SJCRH30 (cell line): ENCODE data around the gene C11orf58. TPM values are rescaled to one million over a fixed set of nuclear protein-coding genes. Genes with fewer than 3 reads are reported as not detected.

Source experiments
- DNase-seq, 2 experiments: peaks; one replicate each; pipeline ENCODE4 v3.0.0-alpha.2; 2015 to 2020
- H3K27ac ChIP-seq: fragments of 250-450 bp; sonication (Bioruptor Pico); 2 replicates; pipeline ENCODE4 v1.5.1; 2020; ENCODE audit warnings: mild to moderate bottlenecking, moderate library complexity
- H3K27me3 ChIP-seq: fragments of 250-450 bp; sonication (Bioruptor Pico); 2 replicates; pipeline ENCODE4 v1.5.1; 2020; ENCODE audit warnings: mild to moderate bottlenecking, moderate library complexity
- H3K36me3 ChIP-seq: fragments of 250-450 bp; sonication (Bioruptor Pico); 2 replicates; pipeline ENCODE4 v1.5.1; 2020; ENCODE audit warnings: mild to moderate bottlenecking, moderate library complexity
- H3K4me1 ChIP-seq: fragments of 250-450 bp; sonication (Bioruptor Pico); 2 replicates; pipeline ENCODE4 v1.5.1; 2020; ENCODE audit warnings: mild to moderate bottlenecking, moderate library complexity
- H3K4me3 ChIP-seq: fragments of 250-450 bp; sonication (Bioruptor Pico); 2 replicates; pipeline ENCODE4 v1.5.1; 2020; ENCODE audit warnings: mild to moderate bottlenecking, moderate library complexity
- H3K9me3 ChIP-seq: fragments of 250-450 bp; sonication (Bioruptor Pico); replicated peaks from 2 replicates; pipeline ENCODE4 v1.5.1; 2020; ENCODE audit warnings: mild to moderate bottlenecking, moderate library complexity
- total RNA-seq: library from RNA; depleted of rRNA; stranded (reverse); fragments of >200 nt; shearing (Covaris generic); gene quantifications from 2 replicates; pipeline ENCODE4 v1.2.3, GENCODE V29; 2014

Gene C11orf58
- total RNA-seq, 1 experiment from 2014 or later = 237 TPM

DNA sequence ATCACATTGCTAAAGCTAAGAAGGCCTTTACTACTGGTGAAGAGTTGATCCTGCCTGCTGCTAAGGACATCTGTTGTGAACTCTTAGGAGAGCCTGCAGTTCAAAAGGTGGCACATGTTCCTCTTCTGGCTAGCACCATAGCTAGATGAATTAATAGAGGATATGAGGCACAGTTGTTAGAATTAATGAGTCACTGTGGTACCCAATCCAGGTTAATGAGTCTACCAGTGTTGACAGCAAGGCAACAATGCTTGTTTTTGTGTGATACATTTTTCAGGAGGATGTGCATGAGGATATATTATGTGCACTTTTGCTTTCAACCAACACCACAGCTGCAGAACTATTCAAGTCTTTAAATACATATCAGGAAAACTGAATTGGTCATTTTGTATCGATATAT, 12.0 kb downstream of the C11orf58 start:
- Histone ChIP-seq H3K4me3 (no peak overlapping the region), H3K9me3 (no peaks in the 10 kb centered on the region), H3K27ac (no peak overlapping the region), H3K36me3 (peaks cover 92% of the 10 kb centered on the region), H3K27me3 (no peaks in the 10 kb centered on the region), H3K4me1 (peaks cover 16% of the 10 kb centered on the region)
- no peak for DNase-seq

DNA sequence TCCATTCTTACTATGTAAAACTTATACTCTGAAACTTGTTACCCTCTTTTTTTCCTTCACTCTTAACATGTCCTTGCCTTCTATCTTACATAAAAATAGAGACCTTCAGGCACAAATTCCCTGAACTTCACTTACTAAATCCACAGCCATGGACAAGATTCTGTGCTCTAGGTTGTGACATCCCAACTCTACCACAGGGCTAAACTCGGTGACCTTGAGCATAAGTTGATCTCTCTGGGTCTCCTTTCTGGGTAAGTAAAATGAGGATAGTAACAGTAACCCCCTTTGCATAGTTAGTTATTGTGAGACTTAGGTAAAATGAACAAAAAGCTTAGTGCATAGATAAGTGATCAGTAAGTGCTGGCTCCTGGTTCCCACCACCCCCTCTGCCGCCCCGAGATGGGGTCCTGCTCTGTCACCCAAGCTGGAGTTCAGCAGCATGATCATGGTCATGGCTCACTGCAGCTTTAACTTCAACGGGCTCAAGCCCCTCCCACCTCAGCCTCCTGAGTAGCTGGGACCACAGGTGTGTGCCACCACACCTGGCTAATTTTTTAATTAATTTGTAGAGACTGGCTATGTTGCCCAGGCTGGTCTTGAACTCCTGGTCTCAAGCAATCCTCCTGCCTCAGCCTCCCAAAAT, 20.1 kb downstream of the C11orf58 start:
- peaks cover 40% of the 10 kb centered on the region for H3K36me3 ChIP-seq
- no peaks in the 10 kb centered on the region for H3K27me3 ChIP-seq
- no peak overlapping the region for H3K27ac ChIP-seq
- H3K4me3 ChIP-seq = no peak overlapping the region
- no peak for DNase-seq
- H3K9me3 ChIP-seq = no peaks in the 10 kb centered on the region
- no peaks in the 10 kb centered on the region for H3K4me1 ChIP-seq

DNA sequence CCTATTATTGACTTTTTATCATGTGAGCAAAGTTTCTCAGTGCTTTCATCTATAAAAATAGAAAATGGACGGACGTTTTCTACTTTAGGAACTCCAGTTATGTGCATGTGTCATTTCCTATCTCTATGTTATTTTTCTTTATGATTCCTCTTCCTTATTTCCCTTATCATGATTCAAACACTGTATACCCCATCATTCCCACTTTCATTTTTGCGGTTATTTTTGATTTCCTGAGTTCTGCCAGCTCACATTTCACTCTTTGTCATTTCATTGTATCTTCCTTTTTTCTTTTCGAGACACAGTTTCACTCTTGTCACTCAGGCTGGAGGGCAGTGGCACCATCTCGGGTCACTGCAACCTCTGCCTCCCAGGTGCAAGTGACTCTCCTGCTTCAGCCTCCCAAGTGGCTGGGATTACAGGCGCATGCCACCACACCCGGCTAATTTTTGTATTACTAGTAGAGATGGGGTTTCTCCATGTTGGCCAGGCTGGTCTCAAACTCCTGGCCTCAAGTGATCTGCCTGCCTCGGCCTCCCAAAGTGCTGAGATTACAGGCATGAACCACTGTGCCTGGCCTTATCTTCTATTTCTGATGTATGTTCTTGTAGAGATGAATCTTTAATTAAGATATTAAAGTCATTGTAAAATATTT, 21.5 kb downstream of the C11orf58 start:
- no peaks in the 10 kb centered on the region for H3K4me1 ChIP-seq
- H3K4me3 ChIP-seq = no peak overlapping the region
- peaks cover 28% of the 10 kb centered on the region for H3K36me3 ChIP-seq
- no peaks in the 10 kb centered on the region for H3K9me3 ChIP-seq
- H3K27me3 ChIP-seq = no peaks in the 10 kb centered on the region
- DNase-seq = no peak
- no peak overlapping the region for H3K27ac ChIP-seq

DNA sequence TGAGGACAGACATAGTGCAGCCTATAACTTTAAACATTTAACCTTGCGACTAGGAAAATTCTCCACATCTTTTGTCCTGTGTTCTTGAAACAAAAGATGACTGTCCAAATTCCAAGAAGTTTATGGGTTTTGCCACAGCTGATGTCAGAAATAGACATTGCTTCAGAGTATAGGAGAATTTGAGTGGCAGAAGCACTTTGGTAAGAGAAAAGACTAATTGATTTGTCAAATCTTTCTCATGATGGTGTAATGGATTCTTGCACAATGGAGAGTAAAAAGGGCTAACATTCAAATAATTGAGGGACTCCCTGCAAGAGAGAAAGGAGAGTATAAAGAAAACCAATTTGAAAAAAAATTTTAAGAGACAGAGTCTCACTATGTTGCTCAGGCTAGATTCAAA, 25.3 kb downstream of the C11orf58 start:
- DNase-seq = no peak
- H3K9me3 ChIP-seq = no peaks in the 10 kb centered on the region
- no peak overlapping the region for H3K4me3 ChIP-seq
- H3K27me3 ChIP-seq = peaks cover 8% of the 10 kb centered on the region; the same call in 1 of the 2 replicates
- H3K4me1 ChIP-seq = no peaks in the 10 kb centered on the region
- H3K27ac ChIP-seq = no peak overlapping the region
- 0 out of 2 replicates have a peak, but pooled peaks cover under 1% of the 10 kb centered on the region for H3K36me3 ChIP-seq

DNA sequence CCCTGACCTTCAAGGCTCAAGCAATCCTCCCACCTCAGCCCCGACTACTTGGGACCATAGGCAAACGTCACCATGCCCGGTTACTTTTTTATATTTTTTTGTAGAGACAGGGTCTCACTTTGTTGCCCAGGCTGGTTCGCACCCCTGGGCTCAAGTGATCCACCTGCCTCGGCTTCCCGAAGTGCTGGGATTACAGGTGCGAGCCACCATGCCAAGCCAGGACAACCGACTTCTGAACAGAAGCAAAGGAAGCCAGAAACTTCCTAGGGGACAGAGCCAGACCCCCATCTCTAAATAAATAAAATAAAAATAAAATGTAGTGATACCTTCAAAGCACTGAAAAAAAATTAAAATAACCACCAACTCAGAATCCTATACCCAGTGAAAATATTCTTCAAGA, 26.4 kb downstream of the C11orf58 start:
- Histone ChIP-seq H3K4me1 (no peaks in the 10 kb centered on the region), H3K36me3 (no peaks in the 10 kb centered on the region), H3K4me3 (no peak overlapping the region), H3K27me3 (peaks cover 12% of the 10 kb centered on the region), H3K27ac (no peak overlapping the region), H3K9me3 (no peaks in the 10 kb centered on the region)
- no peak for DNase-seq

DNA sequence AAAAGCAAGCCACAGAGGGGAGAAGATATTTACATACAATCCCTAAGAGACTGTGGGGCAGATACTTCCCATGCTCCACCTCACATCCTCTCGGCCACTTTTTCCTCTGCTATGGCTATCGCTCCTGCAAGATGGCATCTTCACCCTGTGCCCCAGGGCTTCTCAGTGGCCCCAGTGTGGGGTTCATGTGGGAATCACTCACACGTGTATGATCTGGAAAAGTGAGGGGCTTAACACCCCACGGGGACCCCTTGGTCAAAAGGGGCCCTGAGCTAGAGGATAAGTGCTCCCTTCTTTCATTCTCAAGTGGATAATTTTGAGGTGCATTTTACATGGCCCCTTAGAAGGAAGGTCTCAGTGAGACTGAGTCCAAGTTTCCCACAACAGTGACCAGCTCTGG, 28.7 kb downstream of the C11orf58 start:
- Histone ChIP-seq H3K36me3 (no peaks in the 10 kb centered on the region), H3K9me3 (no peaks in the 10 kb centered on the region), H3K27ac (no peak overlapping the region)

DNA sequence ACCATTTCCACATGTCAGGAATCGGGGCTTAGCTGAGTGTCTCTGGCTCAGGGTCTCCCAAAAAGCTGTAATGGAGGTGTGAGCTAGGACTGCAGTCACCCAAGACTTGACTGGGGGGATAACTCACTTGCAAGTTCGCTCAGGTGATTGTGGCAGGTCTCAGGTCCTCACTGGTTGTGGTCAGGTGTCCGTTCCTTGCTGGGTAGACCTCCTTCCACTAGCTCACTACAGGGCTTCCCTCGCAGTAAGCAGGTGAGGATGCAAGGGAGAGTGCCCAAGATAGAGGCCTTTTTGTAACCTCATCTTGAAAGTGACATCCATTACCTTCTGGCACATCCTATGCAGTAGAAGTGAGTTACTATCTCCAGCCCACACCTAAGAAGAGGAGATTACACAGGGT, 29.5 kb downstream of the C11orf58 start:
- DNase-seq = no peak
- H3K4me3 ChIP-seq = no peak overlapping the region
- H3K27me3 ChIP-seq = peaks cover 24% of the 10 kb centered on the region
- no peaks in the 10 kb centered on the region for H3K9me3 ChIP-seq
- H3K36me3 ChIP-seq = no peaks in the 10 kb centered on the region
- H3K27ac ChIP-seq = no peak overlapping the region
- no peaks in the 10 kb centered on the region for H3K4me1 ChIP-seq

More for the DNA sequence above, 28.7 kb downstream of the C11orf58 start:
- no peak for DNase-seq
- Histone ChIP-seq H3K27me3 (peaks cover 20% of the 10 kb centered on the region), H3K4me1 (no peaks in the 10 kb centered on the region), H3K4me3 (no peak overlapping the region)

DNA sequence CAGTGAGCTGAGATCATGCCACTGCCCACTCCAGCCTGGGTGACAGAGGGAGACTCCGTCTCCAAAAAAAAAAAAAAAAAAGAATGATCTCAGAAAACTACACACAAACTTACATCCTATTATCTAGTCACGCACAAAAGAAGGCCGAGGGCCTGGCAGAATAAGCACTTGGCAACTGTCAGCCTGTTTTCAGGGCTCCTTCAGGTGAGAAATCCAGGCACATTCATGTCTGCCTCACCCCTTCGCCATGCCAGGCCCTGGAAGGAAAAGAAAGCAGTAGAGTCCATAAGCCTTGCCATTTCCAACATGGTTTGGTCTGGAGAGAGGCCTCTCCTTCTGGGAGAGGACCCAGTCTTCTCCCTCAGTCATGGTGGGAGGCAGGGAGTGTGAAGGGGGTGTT, 30.9 kb downstream of the C11orf58 start:
- H3K9me3 ChIP-seq = no peaks in the 10 kb centered on the region
- H3K36me3 ChIP-seq = no peaks in the 10 kb centered on the region
- no peaks in the 10 kb centered on the region for H3K4me1 ChIP-seq
- peaks cover 27% of the 10 kb centered on the region for H3K27me3 ChIP-seq
- H3K4me3 ChIP-seq = no peak overlapping the region
- no peak for DNase-seq
- no peak overlapping the region for H3K27ac ChIP-seq

DNA sequence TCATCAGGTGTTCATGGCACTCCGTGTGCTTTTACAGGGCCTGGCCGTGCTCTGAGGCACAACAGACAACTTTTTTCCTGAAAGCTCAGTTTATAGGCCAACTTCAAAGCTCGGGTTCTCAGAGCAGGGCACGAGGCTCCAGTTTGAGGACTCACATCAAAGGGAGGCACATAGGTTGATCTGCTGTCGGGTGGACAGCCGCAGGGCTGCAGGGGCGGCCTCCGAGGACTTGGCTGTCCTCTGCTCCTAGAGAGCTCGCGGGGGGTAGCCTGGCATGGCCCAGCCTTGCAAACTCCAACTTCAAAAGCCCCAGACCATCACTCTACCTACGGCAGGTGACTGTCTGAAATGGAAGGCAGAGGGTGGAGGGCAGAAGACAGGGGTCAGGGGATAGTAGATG, 31.6 kb downstream of the C11orf58 start:
- H3K4me3 ChIP-seq = no peak overlapping the region
- H3K4me1 ChIP-seq = no peaks in the 10 kb centered on the region
- no peak for DNase-seq
- H3K9me3 ChIP-seq = no peaks in the 10 kb centered on the region
- H3K27me3 ChIP-seq = peaks cover 28% of the 10 kb centered on the region
- H3K27ac ChIP-seq = no peak overlapping the region
- H3K36me3 ChIP-seq = no peaks in the 10 kb centered on the region

DNA sequence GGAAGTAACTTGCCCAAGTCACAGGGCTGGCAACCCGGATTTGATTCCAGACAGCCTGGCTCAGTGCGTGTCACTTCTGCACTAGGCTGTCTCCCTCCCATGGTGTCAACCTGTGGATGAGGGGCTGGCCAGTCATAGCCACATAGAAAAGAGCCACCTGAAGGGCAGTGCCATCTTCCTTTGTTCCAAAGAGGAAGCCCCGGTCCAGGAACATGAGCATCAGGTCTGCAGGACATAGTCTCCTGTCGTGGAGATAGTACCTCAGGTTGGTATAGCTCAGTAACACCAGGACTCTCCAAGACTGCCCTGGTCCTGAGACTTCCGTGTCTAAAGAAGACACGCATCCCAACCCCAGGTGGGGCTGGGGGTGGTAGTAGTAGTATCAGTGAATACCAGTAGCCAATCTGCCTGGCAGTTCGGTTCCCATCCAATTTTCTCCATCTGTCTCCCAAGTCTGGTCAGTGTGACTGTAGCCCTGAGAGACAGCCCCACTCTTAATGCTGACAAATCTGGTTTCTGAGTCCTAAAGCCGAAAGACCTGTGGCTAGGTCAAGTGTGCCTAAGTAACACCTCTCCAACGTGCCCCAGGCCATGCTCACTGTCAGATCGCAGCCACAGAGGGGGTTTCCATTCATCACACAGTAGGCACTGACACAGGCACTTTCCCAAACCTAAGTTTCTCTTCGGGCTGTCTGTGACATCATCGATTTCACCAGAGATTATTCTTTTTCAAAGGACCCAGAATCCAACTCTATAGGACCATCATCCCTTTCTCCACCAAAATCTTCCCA, 33.1 kb downstream of the C11orf58 start:
- no peak for DNase-seq
- no peaks in the 10 kb centered on the region for H3K36me3 ChIP-seq
- H3K4me1 ChIP-seq = no peaks in the 10 kb centered on the region
- peaks cover 39% of the 10 kb centered on the region for H3K27me3 ChIP-seq
- no peak overlapping the region for H3K27ac ChIP-seq
- no peak overlapping the region for H3K4me3 ChIP-seq
- no peaks in the 10 kb centered on the region for H3K9me3 ChIP-seq

DNA sequence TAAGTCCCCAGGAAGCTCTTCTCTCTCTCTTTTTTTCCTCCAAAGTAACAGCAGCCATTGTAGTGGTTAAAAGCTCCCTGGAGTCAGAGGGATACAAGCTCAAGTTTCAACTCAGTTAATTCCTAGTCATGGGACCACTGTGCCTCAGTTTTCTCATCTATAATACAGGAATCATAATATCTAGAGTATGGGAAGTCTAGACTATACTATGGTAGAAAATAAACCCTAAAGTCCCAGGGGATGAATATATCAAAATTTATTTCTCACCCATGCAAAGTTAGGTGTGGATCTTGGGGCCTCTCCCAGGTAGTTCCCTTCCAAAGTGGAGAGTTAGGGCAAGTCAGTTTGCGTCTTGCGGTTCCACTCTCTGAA, 33.7 kb downstream of the C11orf58 start:
- no peaks in the 10 kb centered on the region for H3K9me3 ChIP-seq
- no peak overlapping the region for H3K27ac ChIP-seq
- no peaks in the 10 kb centered on the region for H3K4me1 ChIP-seq
- H3K4me3 ChIP-seq = no peak overlapping the region
- H3K27me3 ChIP-seq = peaks cover 39% of the 10 kb centered on the region
- no peak for DNase-seq
- H3K36me3 ChIP-seq = no peaks in the 10 kb centered on the region

DNA sequence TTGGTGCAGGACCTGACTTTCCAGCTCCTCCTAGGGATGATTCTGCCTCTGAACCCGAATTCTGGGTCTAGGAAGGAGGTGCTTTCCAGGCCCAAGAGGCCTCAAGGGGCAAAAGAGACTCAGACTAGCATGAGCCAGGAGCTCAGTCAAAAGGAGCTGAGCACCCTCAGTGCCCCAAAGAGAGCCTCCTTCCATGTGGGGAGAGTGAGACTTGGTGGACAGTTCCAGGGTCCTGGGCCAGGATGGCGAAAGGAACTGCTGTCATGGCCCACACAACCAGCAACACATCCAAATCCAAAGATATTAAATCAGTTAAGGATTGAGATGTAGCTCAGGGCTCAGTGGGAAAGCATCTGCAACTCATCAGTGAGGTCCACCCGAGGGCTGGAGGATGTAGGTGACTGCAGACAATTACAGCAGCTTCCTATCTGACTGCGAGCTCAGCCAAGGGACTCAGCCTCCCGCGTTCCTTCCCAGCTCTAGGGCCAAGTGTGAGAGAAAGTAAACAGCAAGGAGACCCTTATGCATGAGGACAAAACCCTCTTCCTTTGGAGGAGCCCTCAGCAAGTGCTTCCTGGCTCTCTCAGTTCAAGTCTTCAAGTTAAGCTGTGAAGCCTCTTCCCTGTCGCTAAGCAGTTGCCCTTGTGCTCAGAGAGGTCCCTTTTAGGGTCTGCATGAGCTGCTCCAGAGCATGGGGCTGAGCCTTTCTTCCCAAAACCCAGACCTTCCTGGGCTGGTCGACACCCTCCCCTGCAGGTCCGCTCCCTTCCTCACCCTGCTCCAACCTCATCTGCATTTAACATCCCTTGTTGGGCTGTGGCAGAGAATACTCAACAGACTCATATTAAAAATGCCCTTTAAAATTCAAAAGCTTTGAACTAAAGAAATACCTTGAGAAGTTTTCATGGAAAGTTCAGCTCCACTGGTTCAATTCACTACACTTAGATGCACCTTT, 35.8 kb downstream of the C11orf58 start:
- Histone ChIP-seq H3K4me3 (no peak overlapping the region), H3K27ac (no peak overlapping the region), H3K4me1 (no peaks in the 10 kb centered on the region), H3K36me3 (no peaks in the 10 kb centered on the region), H3K9me3 (no peaks in the 10 kb centered on the region), H3K27me3 (peaks cover 30% of the 10 kb centered on the region)
- no peak for DNase-seq

DNA sequence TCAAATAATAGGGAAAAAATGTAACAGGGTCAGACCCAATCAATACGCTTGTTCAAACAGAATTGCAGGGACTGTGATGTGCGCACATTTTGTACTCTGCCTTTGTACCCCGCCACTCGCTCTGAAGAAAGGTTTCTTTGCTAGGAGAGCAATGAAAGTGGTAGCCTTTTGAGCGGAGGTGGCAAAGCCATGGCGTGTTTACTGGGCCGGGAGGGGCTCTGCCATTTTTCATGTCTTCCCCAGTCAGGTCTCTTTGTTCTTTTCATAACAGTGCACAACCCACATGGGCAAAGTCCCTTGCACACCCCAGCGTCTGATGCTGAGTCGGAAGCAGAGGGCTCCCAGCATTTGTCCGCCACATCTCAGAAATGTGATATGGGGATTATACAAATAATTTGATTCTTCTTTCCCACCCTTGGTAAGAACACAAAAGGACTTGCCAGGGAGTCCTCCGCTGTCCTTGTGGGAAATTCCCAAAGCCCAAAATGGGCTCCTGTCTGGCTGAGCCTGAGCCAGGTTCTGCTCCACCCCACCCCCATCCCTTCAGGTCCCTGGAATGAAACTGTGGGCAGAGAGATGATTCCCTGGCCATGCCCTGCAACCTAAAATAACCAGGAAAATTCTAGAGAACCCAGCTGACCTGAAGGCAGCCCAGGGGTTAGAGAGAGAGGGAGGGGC, 36.6 kb downstream of the C11orf58 start:
- H3K9me3 ChIP-seq = no peaks in the 10 kb centered on the region
- no peak overlapping the region for H3K27ac ChIP-seq
- H3K36me3 ChIP-seq = no peaks in the 10 kb centered on the region
- H3K27me3 ChIP-seq = peaks cover 26% of the 10 kb centered on the region
- H3K4me3 ChIP-seq = no peak overlapping the region
- no peak for DNase-seq
- no peaks in the 10 kb centered on the region for H3K4me1 ChIP-seq

DNA sequence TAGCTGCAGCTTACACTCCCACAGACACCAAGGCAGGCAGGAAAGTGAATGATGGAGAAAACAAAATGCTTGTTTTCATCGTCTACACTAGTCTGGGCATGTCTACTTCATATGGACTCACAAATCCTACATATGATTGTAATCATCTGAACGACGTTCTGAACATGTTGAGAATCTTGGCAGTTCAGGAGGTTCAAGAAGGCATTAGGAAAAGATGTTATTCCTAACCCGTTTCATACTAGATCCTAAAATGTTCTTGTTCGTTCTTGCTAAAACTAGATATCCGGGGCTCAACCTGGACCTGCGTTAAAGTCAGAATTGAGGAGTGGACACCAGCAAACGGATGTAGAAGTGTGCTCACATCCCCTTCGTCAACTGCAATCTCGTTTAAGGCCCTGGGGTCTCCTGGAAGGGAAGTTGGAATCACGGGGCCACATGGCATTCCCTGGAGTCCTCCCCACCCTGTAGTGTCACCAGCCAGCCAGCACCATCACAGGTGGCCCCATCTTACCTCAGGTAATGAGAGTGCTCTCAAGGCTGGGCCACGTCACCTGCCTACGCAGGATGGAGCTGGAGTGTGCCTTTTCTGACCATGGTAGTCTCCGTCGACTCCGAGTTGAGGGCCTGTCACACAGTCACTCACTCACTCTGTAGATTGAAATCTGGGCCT, 37.3 kb downstream of the C11orf58 start:
- H3K9me3 ChIP-seq = no peaks in the 10 kb centered on the region
- no peak overlapping the region for H3K27ac ChIP-seq
- H3K4me3 ChIP-seq = no peak overlapping the region
- no peak for DNase-seq
- no peaks in the 10 kb centered on the region for H3K4me1 ChIP-seq
- H3K27me3 ChIP-seq = peaks cover 22% of the 10 kb centered on the region
- no peaks in the 10 kb centered on the region for H3K36me3 ChIP-seq
